GM23338 (cell line): ENCODE results near the gene CREB3L2. TPM values are rescaled to one million over a fixed set of nuclear protein-coding genes. Genes with fewer than 3 reads are reported as not detected.

Source experiments
- ATAC-seq: fragments of 200-7000 bp; cut with Tn5 transposase; 3 replicates; pipeline ENCODE4 v1.9.1; 2020
- DNase-seq: peaks from one replicate; pipeline ENCODE4 v3.0.0-alpha.2; 2015; ENCODE audit warnings: low spot score
- H2AFZ ChIP-seq: fragments of 200-600 bp; sonication (generic); 2 replicates; pipeline ENCODE4 v1.8.0; 2016; ENCODE audit warnings: antibody characterized with exemption, mild to moderate bottlenecking, moderate library complexity
- H3F3A ChIP-seq: fragments of 200-600 bp; sonication (generic); replicated peaks from 2 replicates; pipeline ENCODE4 v1.8.0; 2017; ENCODE audit warnings: antibody characterized with exemption, mixed run types, low read depth
- H3K27ac ChIP-seq: fragments of 200-600 bp; sonication (generic); 2 replicates; pipeline ENCODE4 v1.6.1; 2016; ENCODE audit warnings: low read depth
- H3K27me3 ChIP-seq: fragments of 200-600 bp; sonication (generic); 2 replicates; pipeline ENCODE4 v1.8.0; 2016; ENCODE audit warnings: mild to moderate bottlenecking, mixed run types, moderate library complexity; ENCODE audit not compliant: insufficient read depth
- H3K36me3 ChIP-seq: fragments of 200-600 bp; sonication (generic); 2 replicates; pipeline ENCODE4 v1.8.0; 2016; ENCODE audit warnings: mild to moderate bottlenecking; ENCODE audit not compliant: insufficient read depth
- H3K4me1 ChIP-seq: fragments of 200-600 bp; sonication (generic); 2 replicates; pipeline ENCODE4 v1.8.0; 2016; ENCODE audit warnings: mild to moderate bottlenecking, moderate library complexity; ENCODE audit not compliant: insufficient read depth
- H3K4me2 ChIP-seq: fragments of 200-600 bp; sonication (generic); 2 replicates; pipeline ENCODE4 v1.7.1; 2017; ENCODE audit warnings: mixed run types
- H3K4me3 ChIP-seq: fragments of 200-600 bp; sonication (generic); 2 replicates; pipeline ENCODE4 v1.6.1; 2016; ENCODE audit warnings: mixed run types
- H3K79me2 ChIP-seq: fragments of 200-600 bp; sonication (generic); replicated peaks from 2 replicates; pipeline ENCODE4 v1.8.0; 2017; ENCODE audit warnings: mild to moderate bottlenecking; ENCODE audit not compliant: insufficient read depth
- H3K9me2 ChIP-seq: fragments of 200-600 bp; sonication (generic); 2 replicates; pipeline ENCODE4 v1.8.0; 2017; ENCODE audit not compliant: insufficient read depth
- H4K20me1 ChIP-seq: fragments of 200-600 bp; sonication (generic); replicated peaks from 2 replicates; pipeline ENCODE4 v1.8.0; 2017; ENCODE audit warnings: mild to moderate bottlenecking; ENCODE audit not compliant: insufficient read depth
- H3K27ac Mint-ChIP-seq: 2 replicates; pipeline ENCODE4 v1.8.0; 2020; ENCODE audit warnings: inconsistent platforms, mild to moderate bottlenecking, moderate library complexity, mixed read lengths
- H3K27me3 Mint-ChIP-seq: 3 replicates; pipeline ENCODE4 v1.8.0; 2022; ENCODE audit warnings: low read depth, mild to moderate bottlenecking, moderate library complexity, mixed read lengths, inconsistent platforms; ENCODE audit not compliant: insufficient read depth, poor library complexity
- H3K36me3 Mint-ChIP-seq: 3 replicates; pipeline ENCODE4 v1.8.0; 2021; ENCODE audit warnings: low read depth, mild to moderate bottlenecking, inconsistent platforms, moderate library complexity, mixed read lengths
- H3K4me1 Mint-ChIP-seq: 3 replicates; pipeline ENCODE4 v1.8.0; 2020; ENCODE audit warnings: mild to moderate bottlenecking, inconsistent platforms, mixed read lengths
- H3K4me3 Mint-ChIP-seq: 3 replicates; pipeline ENCODE4 v1.8.0; 2021; ENCODE audit warnings: moderate library complexity, mild to moderate bottlenecking, inconsistent platforms, mixed read lengths
- H3K9me3 Mint-ChIP-seq: 3 replicates; pipeline ENCODE4 v1.8.0; 2020; ENCODE audit warnings: moderate library complexity, mild to moderate bottlenecking, inconsistent platforms, mixed read lengths
- CREB1 ChIP-seq: fragments of 250-450 bp; sonication (Bioruptor Pico); IDR thresholded peaks from 2 replicates; pipeline ENCODE4 v1.5.0; 2020; ENCODE audit warnings: low read depth, mild to moderate bottlenecking, moderate library complexity
- JUNB ChIP-seq: IDR thresholded peaks from one replicate; pipeline ENCODE4 v1.6.1; 2016; ENCODE audit warnings: antibody characterized with exemption; ENCODE audit not compliant: unreplicated experiment
- STAT1 ChIP-seq: IDR thresholded peaks from one replicate; pipeline ENCODE4 v1.6.1; 2016; ENCODE audit warnings: antibody characterized with exemption; ENCODE audit not compliant: unreplicated experiment
- ZNF331 ChIP-seq: fragments of 250-450 bp; sonication (Bioruptor Pico); IDR thresholded peaks from 2 replicates; pipeline ENCODE4 v1.5.0; 2020; ENCODE audit warnings: low read depth, mild to moderate bottlenecking, moderate library complexity
- polyA plus RNA-seq: library from polyadenylated mRNA; unstranded; fragments of >200 nt; fragmentation: Nextera tagmentation; extraction: Ambion mirVana; gene quantifications from 2 replicates; pipeline ENCODE4 v1.2.1, GENCODE V29; 2016
- total RNA-seq: library from RNA; depleted of rRNA; stranded (reverse); fragments of >200 nt; shearing (Covaris generic); gene quantifications from 2 replicates; pipeline ENCODE4 v1.2.3, GENCODE V29; 2014
- TF ChIP-seq, protein P1 (sequence below): fragments of 250-450 bp; sonication (Bioruptor Pico); IDR thresholded peaks from 2 replicates; pipeline ENCODE4 v1.5.0; 2020; ENCODE audit warnings: mild to moderate bottlenecking, moderate library complexity
- TF ChIP-seq, protein P2 (sequence below): IDR thresholded peaks from 2 replicates; pipeline ENCODE4 v1.6.1; 2016; ENCODE audit warnings: antibody characterized with exemption
- TF ChIP-seq, protein P3 (sequence below), 2 experiments: fragments of 200-600 bp in 1 of 2; sonication (generic) in 1 of 2; conservative IDR thresholded peaks; 2 replicates each; pipeline versions ENCODE4 v1.5.1 to v1.6.1; 2016 to 2017; ENCODE audit warnings: antibody characterized with exemption in 2 of 2, low read depth in 2 of 2, mild to moderate bottlenecking in 2 of 2, moderate library complexity in 1 of 2
- TF ChIP-seq, protein P4 (sequence below): IDR thresholded peaks from one replicate; pipeline ENCODE4 v1.6.1; 2018; ENCODE audit warnings: antibody characterized with exemption; ENCODE audit not compliant: unreplicated experiment

CREB3L2 gene
- total and polyA plus RNA-seq, 2 experiments from 2014 or later, result 14.5 to 27.1 TPM

DNA sequence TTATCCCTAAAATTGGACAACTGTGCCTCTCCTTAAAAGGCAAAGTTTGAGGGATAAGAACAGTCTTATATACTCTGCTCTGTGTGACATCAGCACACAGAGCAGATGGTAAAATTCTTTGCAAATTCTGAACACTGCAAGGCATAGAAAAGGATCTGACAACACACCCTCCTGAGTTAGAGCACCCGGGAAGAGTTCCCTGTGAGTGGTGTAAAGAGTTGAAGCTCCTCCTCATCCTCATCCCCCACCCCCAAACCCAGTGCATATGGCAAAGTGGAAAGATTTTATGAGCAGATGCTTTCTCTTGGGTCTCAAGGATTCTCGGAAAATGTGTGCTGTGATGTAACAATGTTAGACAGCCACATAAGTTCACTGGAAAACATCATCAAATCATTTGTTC lies 115.1 kb downstream of the CREB3L2 start (continued):
- TF ChIP-seq, protein P1, sequence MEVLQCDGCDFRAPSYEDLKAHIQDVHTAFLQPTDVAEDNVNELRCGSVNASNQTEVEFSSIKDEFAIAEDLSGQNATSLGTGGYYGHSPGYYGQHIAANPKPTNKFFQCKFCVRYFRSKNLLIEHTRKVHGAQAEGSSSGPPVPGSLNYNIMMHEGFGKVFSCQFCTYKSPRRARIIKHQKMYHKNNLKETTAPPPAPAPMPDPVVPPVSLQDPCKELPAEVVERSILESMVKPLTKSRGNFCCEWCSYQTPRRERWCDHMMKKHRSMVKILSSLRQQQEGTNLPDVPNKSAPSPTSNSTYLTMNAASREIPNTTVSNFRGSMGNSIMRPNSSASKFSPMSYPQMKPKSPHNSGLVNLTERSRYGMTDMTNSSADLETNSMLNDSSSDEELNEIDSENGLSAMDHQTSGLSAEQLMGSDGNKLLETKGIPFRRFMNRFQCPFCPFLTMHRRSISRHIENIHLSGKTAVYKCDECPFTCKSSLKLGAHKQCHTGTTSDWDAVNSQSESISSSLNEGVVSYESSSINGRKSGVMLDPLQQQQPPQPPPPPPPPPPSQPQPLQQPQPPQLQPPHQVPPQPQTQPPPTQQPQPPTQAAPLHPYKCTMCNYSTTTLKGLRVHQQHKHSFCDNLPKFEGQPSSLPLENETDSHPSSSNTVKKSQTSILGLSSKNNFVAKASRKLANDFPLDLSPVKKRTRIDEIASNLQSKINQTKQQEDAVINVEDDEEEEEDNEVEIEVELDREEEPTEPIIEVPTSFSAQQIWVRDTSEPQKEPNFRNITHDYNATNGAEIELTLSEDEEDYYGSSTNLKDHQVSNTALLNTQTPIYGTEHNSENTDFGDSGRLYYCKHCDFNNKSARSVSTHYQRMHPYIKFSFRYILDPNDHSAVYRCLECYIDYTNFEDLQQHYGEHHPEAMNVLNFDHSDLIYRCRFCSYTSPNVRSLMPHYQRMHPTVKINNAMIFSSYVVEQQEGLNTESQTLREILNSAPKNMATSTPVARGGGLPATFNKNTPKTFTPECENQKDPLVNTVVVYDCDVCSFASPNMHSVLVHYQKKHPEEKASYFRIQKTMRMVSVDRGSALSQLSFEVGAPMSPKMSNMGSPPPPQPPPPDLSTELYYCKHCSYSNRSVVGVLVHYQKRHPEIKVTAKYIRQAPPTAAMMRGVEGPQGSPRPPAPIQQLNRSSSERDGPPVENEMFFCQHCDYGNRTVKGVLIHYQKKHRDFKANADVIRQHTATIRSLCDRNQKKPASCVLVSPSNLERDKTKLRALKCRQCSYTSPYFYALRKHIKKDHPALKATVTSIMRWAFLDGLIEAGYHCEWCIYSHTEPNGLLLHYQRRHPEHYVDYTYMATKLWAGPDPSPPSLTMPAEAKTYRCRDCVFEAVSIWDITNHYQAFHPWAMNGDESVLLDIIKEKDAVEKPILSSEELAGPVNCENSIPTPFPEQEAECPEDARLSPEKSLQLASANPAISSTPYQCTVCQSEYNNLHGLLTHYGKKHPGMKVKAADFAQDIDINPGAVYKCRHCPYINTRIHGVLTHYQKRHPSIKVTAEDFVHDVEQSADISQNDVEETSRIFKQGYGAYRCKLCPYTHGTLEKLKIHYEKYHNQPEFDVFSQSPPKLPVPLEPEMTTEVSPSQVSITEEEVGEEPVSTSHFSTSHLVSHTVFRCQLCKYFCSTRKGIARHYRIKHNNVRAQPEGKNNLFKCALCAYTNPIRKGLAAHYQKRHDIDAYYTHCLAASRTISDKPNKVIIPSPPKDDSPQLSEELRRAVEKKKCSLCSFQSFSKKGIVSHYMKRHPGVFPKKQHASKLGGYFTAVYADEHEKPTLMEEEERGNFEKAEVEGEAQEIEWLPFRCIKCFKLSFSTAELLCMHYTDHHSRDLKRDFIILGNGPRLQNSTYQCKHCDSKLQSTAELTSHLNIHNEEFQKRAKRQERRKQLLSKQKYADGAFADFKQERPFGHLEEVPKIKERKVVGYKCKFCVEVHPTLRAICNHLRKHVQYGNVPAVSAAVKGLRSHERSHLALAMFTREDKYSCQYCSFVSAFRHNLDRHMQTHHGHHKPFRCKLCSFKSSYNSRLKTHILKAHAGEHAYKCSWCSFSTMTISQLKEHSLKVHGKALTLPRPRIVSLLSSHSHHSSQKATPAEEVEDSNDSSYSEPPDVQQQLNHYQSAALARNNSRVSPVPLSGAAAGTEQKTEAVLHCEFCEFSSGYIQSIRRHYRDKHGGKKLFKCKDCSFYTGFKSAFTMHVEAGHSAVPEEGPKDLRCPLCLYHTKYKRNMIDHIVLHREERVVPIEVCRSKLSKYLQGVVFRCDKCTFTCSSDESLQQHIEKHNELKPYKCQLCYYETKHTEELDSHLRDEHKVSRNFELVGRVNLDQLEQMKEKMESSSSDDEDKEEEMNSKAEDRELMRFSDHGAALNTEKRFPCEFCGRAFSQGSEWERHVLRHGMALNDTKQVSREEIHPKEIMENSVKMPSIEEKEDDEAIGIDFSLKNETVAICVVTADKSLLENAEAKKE, result no peak
- TF ChIP-seq ZNF331 (CRISPR knock-in tag) (no peak), CREB1 (CRISPR knock-in tag) (no peak), STAT1 (no peak)

DNA sequence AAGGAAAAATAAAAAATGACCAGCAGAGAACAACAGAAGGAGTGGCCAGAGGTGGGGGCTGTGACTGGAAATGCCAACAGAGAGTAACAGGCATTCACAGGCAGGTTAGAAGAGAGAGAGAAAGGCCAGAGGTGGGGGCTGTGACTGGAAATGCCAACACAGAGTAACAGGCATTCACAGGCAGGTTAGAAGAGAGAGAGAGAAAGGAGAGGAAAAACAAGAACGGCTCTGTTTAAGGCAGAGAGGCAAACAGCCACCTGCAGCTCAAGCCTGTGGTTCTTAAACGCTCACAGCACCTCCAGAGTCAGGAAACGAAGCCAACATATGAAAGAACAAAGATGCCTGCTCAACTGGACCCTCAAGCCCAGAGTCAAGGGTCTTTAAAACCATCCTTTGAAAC lies 115.6 kb downstream of the CREB3L2 start:
- ATAC-seq (peak; percentile 83), DNase-seq (peak; percentile 16)
- H3K36me3 Mint-ChIP-seq, result peaks cover 50% of the 10 kb centered on the region
- Histone ChIP-seq H3K9me2 (no peaks in the 10 kb centered on the region), H3K4me2 (no peak overlapping the region), H3K79me2 (no peaks in the 10 kb centered on the region; the same call in 1 of the 2 replicates), H3K4me3 (no peak overlapping the region), H3K27ac (peak overlapping the region; percentile 85), H3K4me1 (peaks cover 19% of the 10 kb centered on the region), H4K20me1 (0 out of 2 replicates have a peak, but pooled peaks cover 5% of the 10 kb centered on the region), H3F3A (peaks cover 4% of the 10 kb centered on the region), H3K36me3 (peaks cover 23% of the 10 kb centered on the region), H3K27me3 (no peaks in the 10 kb centered on the region), H2AFZ (no peak overlapping the region)
- peak overlapping the region; percentile 90 for H3K27ac Mint-ChIP-seq
- peaks cover 19% of the 10 kb centered on the region for H3K4me1 Mint-ChIP-seq
- H3K4me3 Mint-ChIP-seq, result peak overlapping the region; percentile 7; the same call in 2 of the 3 replicates
- H3K9me3 Mint-ChIP-seq, result peaks cover 7% of the 10 kb centered on the region; the same call in 2 of the 3 replicates
- H3K27me3 Mint-ChIP-seq, result peaks cover 7% of the 10 kb centered on the region
- TF ChIP-seq, protein P2, sequence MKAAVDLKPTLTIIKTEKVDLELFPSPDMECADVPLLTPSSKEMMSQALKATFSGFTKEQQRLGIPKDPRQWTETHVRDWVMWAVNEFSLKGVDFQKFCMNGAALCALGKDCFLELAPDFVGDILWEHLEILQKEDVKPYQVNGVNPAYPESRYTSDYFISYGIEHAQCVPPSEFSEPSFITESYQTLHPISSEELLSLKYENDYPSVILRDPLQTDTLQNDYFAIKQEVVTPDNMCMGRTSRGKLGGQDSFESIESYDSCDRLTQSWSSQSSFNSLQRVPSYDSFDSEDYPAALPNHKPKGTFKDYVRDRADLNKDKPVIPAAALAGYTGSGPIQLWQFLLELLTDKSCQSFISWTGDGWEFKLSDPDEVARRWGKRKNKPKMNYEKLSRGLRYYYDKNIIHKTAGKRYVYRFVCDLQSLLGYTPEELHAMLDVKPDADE, result no peak
- TF ChIP-seq CREB1 (CRISPR knock-in tag) (no peak), JUNB (no peak)
- TF ChIP-seq, protein P3, sequence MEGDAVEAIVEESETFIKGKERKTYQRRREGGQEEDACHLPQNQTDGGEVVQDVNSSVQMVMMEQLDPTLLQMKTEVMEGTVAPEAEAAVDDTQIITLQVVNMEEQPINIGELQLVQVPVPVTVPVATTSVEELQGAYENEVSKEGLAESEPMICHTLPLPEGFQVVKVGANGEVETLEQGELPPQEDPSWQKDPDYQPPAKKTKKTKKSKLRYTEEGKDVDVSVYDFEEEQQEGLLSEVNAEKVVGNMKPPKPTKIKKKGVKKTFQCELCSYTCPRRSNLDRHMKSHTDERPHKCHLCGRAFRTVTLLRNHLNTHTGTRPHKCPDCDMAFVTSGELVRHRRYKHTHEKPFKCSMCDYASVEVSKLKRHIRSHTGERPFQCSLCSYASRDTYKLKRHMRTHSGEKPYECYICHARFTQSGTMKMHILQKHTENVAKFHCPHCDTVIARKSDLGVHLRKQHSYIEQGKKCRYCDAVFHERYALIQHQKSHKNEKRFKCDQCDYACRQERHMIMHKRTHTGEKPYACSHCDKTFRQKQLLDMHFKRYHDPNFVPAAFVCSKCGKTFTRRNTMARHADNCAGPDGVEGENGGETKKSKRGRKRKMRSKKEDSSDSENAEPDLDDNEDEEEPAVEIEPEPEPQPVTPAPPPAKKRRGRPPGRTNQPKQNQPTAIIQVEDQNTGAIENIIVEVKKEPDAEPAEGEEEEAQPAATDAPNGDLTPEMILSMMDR (conservative IDR thresholded peaks at IDR 0.05; ENCODE audit: low read depth in 2 of 2), result no peak
- TF ChIP-seq, protein P4, sequence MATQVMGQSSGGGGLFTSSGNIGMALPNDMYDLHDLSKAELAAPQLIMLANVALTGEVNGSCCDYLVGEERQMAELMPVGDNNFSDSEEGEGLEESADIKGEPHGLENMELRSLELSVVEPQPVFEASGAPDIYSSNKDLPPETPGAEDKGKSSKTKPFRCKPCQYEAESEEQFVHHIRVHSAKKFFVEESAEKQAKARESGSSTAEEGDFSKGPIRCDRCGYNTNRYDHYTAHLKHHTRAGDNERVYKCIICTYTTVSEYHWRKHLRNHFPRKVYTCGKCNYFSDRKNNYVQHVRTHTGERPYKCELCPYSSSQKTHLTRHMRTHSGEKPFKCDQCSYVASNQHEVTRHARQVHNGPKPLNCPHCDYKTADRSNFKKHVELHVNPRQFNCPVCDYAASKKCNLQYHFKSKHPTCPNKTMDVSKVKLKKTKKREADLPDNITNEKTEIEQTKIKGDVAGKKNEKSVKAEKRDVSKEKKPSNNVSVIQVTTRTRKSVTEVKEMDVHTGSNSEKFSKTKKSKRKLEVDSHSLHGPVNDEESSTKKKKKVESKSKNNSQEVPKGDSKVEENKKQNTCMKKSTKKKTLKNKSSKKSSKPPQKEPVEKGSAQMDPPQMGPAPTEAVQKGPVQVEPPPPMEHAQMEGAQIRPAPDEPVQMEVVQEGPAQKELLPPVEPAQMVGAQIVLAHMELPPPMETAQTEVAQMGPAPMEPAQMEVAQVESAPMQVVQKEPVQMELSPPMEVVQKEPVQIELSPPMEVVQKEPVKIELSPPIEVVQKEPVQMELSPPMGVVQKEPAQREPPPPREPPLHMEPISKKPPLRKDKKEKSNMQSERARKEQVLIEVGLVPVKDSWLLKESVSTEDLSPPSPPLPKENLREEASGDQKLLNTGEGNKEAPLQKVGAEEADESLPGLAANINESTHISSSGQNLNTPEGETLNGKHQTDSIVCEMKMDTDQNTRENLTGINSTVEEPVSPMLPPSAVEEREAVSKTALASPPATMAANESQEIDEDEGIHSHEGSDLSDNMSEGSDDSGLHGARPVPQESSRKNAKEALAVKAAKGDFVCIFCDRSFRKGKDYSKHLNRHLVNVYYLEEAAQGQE, result no peak
